Posterior cingulate gyrus (tissue), 11 donors: Measurements from ENCODE around the gene NDRG4.
A peak's percentile ranks its signal among the peaks of the same experiment; 100 is the strongest.

Source experiments
- DNase-seq, 10 donors: peaks; one replicate each; pipeline versions ENCODE4 v3.0.0 to v3.0.0-alpha.2; 2020 to 2021; ENCODE audit warnings: mixed read lengths in 3 of 10
- intact Hi-C: fragments of 100-400 bp; cut with DNase I; formaldehyde crosslinking; loops from one replicate; pipeline ENCODE4 v1.15.1; 2023

The NDRG4 gene

DNA sequence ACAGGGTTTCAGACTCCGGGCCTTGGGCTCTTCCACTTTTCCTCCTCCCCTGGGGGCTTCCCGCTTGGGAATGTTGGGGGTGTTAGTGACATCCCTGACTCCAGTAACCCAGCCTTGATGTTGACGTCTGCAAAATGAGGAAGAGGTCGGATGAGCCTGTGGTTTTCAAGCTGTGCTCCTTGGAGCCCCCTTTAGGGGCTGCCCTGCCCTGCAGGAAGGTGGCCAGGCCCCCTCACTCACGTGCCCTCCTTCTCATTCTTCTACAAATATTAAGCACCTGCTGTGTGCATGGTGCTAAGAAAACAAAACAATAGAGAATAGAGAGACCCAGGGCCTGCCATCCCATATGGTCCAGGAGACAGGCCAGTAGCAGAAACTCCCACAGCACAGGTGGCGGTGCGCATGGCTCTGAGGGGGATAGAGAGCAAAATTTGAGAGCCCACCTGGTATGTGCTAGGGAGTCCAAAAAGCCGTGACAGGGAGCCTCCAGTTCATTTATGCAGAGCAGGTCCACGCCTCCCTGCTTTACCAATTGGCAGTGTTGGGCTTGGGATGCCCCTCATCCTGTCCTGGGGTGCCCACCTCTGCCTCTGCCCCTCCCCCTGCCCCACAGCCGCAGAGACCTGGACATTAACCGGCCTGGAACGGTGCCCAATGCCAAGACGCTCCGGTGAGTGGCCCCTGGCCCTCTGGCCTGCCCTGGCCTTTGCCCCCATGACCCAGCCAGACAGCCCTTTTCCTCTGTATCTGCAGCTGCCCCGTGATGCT is 7.4 kb downstream of the NDRG4 start:
- peak in 5 of 10 donors; percentile 9 to 74 (median 52) for DNase-seq
- intact Hi-C loops = no loop called here

GRCh38 chr16:58507963-58508670 is 8.2 kb downstream of the NDRG4 start:
- intact Hi-C loops = no loop called here
- peak in 2 of 10 donors; percentile 48 to 62 for DNase-seq

DNA sequence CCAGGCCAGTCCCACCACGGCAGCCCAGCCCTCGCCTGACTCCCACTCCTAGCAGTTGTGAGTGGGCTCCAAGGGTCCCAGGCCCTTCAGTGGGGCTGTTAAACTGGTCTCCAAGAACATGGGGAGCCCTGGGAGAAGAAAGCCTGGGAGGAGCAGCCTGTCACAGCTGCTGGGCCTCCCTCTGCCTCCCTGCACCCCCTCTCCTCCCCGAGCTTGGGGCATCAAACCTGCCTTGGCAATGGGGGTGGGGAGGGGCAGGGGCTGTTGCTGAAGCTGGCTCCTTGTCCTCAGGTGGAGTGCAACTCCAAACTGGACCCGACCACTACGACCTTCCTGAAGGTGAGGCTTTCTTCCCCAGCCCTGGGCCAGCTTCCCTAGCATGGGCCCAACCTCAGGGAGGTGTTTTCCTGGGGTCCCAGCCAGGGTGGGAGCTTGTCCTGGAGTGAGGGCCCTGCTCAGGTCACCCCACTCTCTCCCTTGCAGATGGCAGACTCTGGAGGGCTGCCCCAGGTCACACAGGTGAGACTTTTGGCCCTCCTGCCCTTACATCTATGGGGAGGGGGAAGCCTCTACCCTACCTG is 8.8 kb downstream of the NDRG4 start:
- peak in 2 of 10 donors; percentile 40 to 47 for DNase-seq
- intact Hi-C loops = no loop called here

GRCh38 chr16:58509256-58510096 is 9.5 kb downstream of the NDRG4 start:
- DNase-seq = peak in 3 of 10 donors; percentile 35 to 73 (median 64)
- intact Hi-C loops = loop anchor here (5.0 to 10.0 kb wide), 2 partner anchors 155 to 248 kb away; no protein-coding TSS in a partner anchor

DNA sequence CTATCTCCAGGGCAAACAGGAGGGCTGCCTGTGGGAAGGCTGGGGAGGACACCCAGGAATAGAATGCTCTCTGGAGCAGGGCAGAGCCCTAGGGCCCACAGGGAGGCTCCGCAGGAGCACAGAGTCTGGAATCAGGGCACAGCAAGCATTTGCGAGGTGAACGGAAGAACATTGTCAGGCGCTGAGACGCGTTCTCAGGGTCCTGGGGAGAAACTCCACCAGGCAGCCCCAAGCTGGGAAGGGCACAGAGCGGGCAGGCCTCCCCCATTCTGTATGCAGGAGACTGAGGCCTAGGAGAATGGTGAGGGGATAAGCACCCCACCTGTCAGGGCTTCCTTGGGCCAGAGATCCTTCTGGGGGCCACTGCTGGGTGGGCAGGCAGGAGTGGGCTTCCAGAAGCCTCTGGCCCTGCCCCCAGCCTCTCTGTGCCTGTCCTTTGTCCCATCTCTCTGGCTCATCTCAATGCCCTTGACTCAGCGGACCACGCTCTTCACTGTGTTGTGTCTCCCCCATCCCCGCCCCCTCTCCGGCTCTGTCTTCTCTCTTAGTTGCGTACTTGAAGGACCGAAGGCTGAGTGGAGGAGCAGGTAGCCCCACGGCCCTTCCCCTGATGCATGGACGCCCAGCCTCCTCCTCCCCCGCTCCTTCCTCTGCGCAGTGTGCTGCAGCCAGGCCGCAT is 10.3 kb downstream of the NDRG4 start:
- DNase-seq = peak in 3 of 10 donors; percentile 27 to 82 (median 65)
- intact Hi-C loops = loop anchor here (5.0 to 10.0 kb wide), 2 partner anchors 155 to 247 kb away; no protein-coding TSS in a partner anchor

DNA sequence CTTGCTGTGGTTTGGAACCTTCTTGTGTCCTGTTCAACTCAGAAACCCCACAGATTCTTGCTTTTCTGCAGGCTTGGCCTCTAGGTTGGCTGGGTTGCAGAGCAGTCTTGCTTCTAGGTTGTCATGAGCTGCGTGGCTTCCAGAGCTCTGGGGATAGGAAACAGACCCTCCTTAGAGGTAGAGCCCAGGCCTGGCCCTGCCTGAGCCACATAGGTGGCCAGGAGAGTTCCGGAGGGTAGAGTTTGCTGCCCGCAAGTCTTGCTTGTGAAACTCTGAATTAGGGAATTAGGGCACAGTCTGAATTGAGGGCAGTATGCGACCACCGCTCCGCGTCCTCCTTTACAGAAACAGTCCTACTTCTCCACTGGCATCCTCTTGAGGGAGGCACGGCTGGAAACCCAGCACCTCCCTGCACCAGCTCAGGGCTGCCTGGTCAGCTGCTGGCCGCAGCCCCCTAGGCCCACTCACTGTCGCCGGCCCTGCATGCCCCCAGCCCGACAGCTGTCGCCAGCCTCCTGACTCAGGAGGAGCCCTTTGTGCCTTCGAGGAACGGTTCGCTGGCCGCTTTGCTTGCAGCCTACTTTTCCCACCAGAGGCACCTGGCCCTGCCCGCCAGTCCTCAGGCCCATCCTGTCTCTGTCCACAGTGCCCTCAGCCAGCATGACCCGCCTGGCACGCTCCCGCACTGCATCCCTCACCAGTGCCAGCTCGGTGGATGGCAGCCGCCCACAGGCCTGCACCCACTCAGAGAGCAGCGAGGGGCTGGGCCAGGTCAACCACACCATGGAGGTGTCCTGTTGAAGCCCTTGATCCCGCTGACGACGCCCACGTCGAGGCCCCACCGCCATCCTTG is 11.1 kb downstream of the NDRG4 start:
- peak in 3 of 10 donors; percentile 65 to 85 (median 75) for DNase-seq
- intact Hi-C loops = loop anchor here (5.0 to 10.0 kb wide), 2 partner anchors 154 to 246 kb away; no protein-coding TSS in a partner anchor

DNA sequence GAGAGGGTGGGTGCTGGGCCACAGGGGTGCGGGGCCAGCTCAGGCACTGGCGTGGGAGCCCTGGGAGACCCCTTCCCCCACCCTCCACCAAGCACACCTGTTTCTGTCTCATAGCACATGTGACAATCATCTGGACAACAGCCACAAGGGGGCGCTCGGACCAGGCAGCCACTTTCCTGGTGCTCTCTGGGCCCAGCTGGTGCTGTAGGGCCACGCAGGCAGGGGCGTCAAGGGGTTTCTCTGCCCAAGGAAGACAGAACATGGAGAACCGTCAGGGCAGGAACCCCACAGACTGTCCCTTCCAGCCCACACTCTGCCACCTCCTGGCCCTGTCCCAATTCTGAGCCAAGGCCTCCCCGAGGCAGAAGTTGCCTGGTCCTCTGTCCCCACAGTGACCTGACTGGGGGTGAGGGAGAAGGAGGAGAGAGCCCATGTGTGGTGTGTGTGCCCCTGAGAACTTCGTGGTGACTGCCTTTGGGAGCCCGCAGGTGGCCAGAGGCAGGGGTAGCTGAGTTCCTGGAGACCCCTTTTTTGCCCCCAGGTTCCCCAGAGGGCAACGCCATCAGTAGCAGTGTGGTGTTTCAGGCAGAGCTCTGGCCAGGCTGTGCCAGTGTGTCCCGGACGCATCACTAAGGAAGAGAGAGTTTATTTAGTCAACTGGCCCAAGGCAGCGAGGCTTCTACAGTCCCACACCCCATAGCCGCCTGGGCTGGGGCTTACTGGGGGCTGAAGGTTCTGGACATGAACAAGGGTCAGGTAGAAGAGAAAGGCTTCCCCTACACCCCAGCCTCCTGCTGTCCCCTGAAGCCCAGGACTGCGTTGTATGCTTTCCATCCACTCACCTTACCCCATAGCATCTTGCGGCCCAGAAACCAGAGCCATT is 12.2 kb downstream of the NDRG4 start:
- peak in 8 of 10 donors; percentile 75 to 95 (median 84) for DNase-seq
- intact Hi-C loops = loop anchor here (5.0 to 10.0 kb wide), 2 partner anchors 153 to 245 kb away; no protein-coding TSS in a partner anchor

- intact Hi-C loops = loop anchor here (5.0 to 10.0 kb wide), 2 partner anchors 151 to 243 kb away; no protein-coding TSS in a partner anchor
- DNase-seq = no peak
Measured at GRCh38 chr16:58513874-58514273, 13.9 kb downstream of the NDRG4 start.

- DNase-seq = peak; percentile 87 to 98 (median 92)
- intact Hi-C loops = loop anchor here (1.0 to 10.0 kb wide), 2 partner anchors 114 to 150 kb away; partner anchors contain the start of gene CNOT1
Measured at GRCh38 chr16:58515125-58515870, 15.4 kb downstream of the NDRG4 start, which contains the start of gene SETD6. Gene SETD6 (plus strand): TSS chr16:58515517. CDS start chr16:58515538, 21 bp downstream.

GRCh38 chr16:58515871-58516767 is 16.2 kb downstream of the NDRG4 start:
- DNase-seq = peak in 3 of 10 donors; percentile 71 to 88 (median 78)
- intact Hi-C loops = loop anchor here (1.0 to 10.0 kb wide), 2 partner anchors 113 to 149 kb away; partner anchors contain the start of gene CNOT1

DNA sequence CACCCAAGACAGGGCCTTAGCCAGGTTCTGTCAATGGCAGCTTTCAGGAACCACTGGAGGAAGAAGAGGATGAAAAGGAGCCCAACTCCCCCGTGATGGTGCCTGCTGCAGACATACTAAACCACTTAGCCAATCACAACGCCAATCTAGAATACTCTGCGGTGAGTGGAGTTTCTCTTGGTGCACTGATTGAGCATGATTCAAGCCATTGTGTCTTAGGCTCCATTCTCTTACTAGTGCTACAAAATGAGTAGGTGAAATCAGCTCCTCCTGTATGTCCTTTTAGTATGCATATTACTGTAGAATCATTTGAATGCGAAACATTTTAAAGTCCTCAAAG is 16.8 kb downstream of the NDRG4 start:
- intact Hi-C loops = loop anchor here (10.0 kb wide), 1 partner anchor 148 kb away; no protein-coding TSS in a partner anchor
- DNase-seq = no peak

- DNase-seq = no peak
- intact Hi-C loops = loop anchor here (10.0 kb wide), 1 partner anchor 146 kb away; no protein-coding TSS in a partner anchor
Measured at GRCh38 chr16:58518083-58518979, 18.4 kb downstream of the NDRG4 start.

GRCh38 chr16:58518980-58519368 is 19.0 kb downstream of the NDRG4 start:
- intact Hi-C loops = loop anchor here (10.0 kb wide), 1 partner anchor 146 kb away; no protein-coding TSS in a partner anchor
- no peak for DNase-seq

DNA sequence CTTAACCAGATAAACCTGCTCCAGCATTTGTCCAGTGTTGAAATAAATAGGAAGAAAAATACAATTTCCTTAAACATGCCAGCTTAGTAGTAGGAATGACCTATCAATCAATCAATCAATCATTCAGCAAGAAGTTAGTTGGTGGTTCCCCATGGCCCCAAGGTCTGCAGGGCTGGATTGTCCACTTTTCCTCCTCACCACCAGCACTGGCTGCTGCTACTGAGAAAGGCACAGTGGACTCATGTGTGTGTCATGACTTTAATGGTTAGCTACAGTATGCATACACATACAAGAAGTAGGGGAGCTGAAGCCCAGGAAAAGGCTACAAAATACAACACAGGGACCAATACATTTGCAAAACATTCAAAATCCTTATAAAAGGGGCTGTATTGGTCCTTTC is 19.8 kb downstream of the NDRG4 start:
- no peak for DNase-seq

More for the DNA sequence above, 19.8 kb downstream of the NDRG4 start:
- intact Hi-C loops = loop anchor here (10.0 kb wide), 1 partner anchor 145 kb away; no protein-coding TSS in a partner anchor
